SK-N-SH treated with all-trans-retinoic acid at 6 μM for 48 hours (cell line): Measurements from ENCODE around the gene CEACAM21.

ENCODE experiments used
- ESRRG ChIP-seq: fragments of 250-450 bp; sonication (Bioruptor Pico); IDR thresholded peaks from 2 replicates; pipeline ENCODE4 v1.6.1; 2021; ENCODE audit warnings: mild to moderate bottlenecking
- GLIS3 ChIP-seq: fragments of 250-450 bp; sonication (Bioruptor Pico); IDR thresholded peaks from 2 replicates; pipeline ENCODE4 v1.5.0; 2020; ENCODE audit warnings: mild to moderate bottlenecking, moderate library complexity
- OSR1 ChIP-seq: fragments of 250-450 bp; sonication (Bioruptor Pico); IDR thresholded peaks from 2 replicates; pipeline ENCODE4 v1.8.0; 2022; ENCODE audit warnings: moderate library complexity, mild to moderate bottlenecking, inconsistent platforms
- PPARA ChIP-seq: fragments of 250-450 bp; sonication (Bioruptor Pico); IDR thresholded peaks from 2 replicates; pipeline ENCODE4 v1.5.0; 2020; ENCODE audit warnings: mild to moderate bottlenecking, borderline replicate concordance
- RARB ChIP-seq: fragments of 250-450 bp; sonication (Bioruptor Pico); IDR thresholded peaks from 2 replicates; pipeline ENCODE4 v1.8.0; 2021; ENCODE audit warnings: mild to moderate bottlenecking, moderate library complexity
- SNAI2 ChIP-seq: fragments of 250-450 bp; sonication (Bioruptor Pico); IDR thresholded peaks from 2 replicates; pipeline ENCODE4 v1.5.0; 2020; ENCODE audit warnings: mild to moderate bottlenecking, moderate library complexity
- ZC3H10 ChIP-seq: fragments of 250-450 bp; sonication (Bioruptor Pico); IDR thresholded peaks from 2 replicates; pipeline ENCODE4 v1.5.1; 2021; ENCODE audit warnings: mild to moderate bottlenecking, moderate library complexity
- ZFP3 ChIP-seq: fragments of 250-450 bp; sonication (Bioruptor Pico); IDR thresholded peaks from 2 replicates; pipeline ENCODE4 v1.5.0; 2020; ENCODE audit warnings: mild to moderate bottlenecking, moderate library complexity
- ZFP30 ChIP-seq: fragments of 450-650 bp; formaldehyde crosslinking; IDR thresholded peaks from 2 replicates; pipeline ENCODE4 v1.5.0; 2022; ENCODE audit warnings: mild to moderate bottlenecking, moderate library complexity
- TF ChIP-seq, protein P1 (sequence below): fragments of 250-450 bp; sonication (Bioruptor Pico); IDR thresholded peaks from 2 replicates; pipeline ENCODE4 v1.8.0; 2021; ENCODE audit warnings: low read depth, mild to moderate bottlenecking, moderate library complexity, borderline replicate concordance

- TF ChIP-seq OSR1 (CRISPR knock-in tag) (no peak), RARB (CRISPR knock-in tag) (no peak), ZFP3 (CRISPR knock-in tag) (no peak), SNAI2 (CRISPR knock-in tag) (no peak), ZC3H10 (no peak), ZFP30 (CRISPR knock-in tag) (no peak), ESRRG (CRISPR knock-in tag) (no peak), GLIS3 (CRISPR knock-in tag) (no peak), PPARA (CRISPR knock-in tag) (no peak)
- TF ChIP-seq, protein P1, sequence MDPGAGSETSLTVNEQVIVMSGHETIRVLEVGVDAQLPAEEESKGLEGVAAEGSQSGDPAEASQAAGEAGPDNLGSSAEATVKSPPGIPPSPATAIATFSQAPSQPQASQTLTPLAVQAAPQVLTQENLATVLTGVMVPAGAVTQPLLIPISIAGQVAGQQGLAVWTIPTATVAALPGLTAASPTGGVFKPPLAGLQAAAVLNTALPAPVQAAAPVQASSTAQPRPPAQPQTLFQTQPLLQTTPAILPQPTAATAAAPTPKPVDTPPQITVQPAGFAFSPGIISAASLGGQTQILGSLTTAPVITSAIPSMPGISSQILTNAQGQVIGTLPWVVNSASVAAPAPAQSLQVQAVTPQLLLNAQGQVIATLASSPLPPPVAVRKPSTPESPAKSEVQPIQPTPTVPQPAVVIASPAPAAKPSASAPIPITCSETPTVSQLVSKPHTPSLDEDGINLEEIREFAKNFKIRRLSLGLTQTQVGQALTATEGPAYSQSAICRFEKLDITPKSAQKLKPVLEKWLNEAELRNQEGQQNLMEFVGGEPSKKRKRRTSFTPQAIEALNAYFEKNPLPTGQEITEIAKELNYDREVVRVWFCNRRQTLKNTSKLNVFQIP (CRISPR knock-in tag), result no peak
Measured at GRCh38 chr19:41627966-41628675, 52.2 kb downstream of the CEACAM21 start.
